Ectodermal cell (in vitro differentiated cells): ENCODE results near the gene MNAT1.

Source experiments
- H3K27ac ChIP-seq: 2 replicates; pipeline ENCODE4 v1.7.0; 2013; ENCODE audit warnings: mild to moderate bottlenecking, low read depth, low read length; ENCODE audit not compliant: insufficient read depth, poor library complexity, severe bottlenecking
- H3K27me3 ChIP-seq: 2 replicates; pipeline ENCODE4 v1.7.0; 2013; ENCODE audit warnings: mild to moderate bottlenecking, low read length; ENCODE audit not compliant: insufficient read depth, control insufficient read depth, poor library complexity, severe bottlenecking
- H3K36me3 ChIP-seq: one replicate; pipeline ENCODE4 v1.7.0; 2013; ENCODE audit warnings: low read length; ENCODE audit not compliant: control insufficient read depth, insufficient read depth
- H3K4me1 ChIP-seq: one replicate; pipeline ENCODE4 v1.7.0; 2013; ENCODE audit warnings: low read length; ENCODE audit not compliant: control insufficient read depth, insufficient read depth
- H3K4me3 ChIP-seq: 2 replicates; pipeline ENCODE4 v1.7.0; 2013; ENCODE audit warnings: low read depth, low read length, control low read depth; ENCODE audit not compliant: insufficient read depth
- H3K9me3 ChIP-seq: 2 replicates; pipeline ENCODE4 v1.7.0; 2013; ENCODE audit warnings: mild to moderate bottlenecking, low read length, moderate library complexity; ENCODE audit not compliant: control insufficient read depth
- WGBS, 2 experiments: methylation state at CpG; one replicate each; pipeline ENCODE4 v1.1.7; 2013; ENCODE audit warnings: missing lambda C conversion rate in 2 of 2; 5-methylcytosine and 5-hydroxymethylcytosine counted together

The MNAT1 gene

GRCh38 chr14:60951776-60952435 lies 217.3 kb downstream of the MNAT1 start:
- Histone ChIP-seq H3K9me3 (no peaks in the 10 kb centered on the region), H3K4me1 (no peaks in the 10 kb centered on the region), H3K27me3 (no peaks in the 10 kb centered on the region), H3K27ac (no peak overlapping the region), H3K4me3 (no peak overlapping the region), H3K36me3 (no peaks in the 10 kb centered on the region)
- 63 to 90% methylated on average over 2 to 3 of the region's 3 CpGs for WGBS, 2 experiments

- H3K36me3 ChIP-seq: no peaks in the 10 kb centered on the region
- H3K4me3 ChIP-seq: no peak overlapping the region
- WGBS, 2 experiments: 88 to 93% methylated on average over 2 to 4 of the region's 4 CpGs
- no peaks in the 10 kb centered on the region for H3K4me1 ChIP-seq
- H3K27ac ChIP-seq: no peak overlapping the region
- no peaks in the 10 kb centered on the region for H3K27me3 ChIP-seq
- H3K9me3 ChIP-seq: peaks cover 3% of the 10 kb centered on the region
Observed at GRCh38 chr14:60956202-60956601, 221.6 kb downstream of the MNAT1 start.

- Histone ChIP-seq H3K9me3 (peaks cover 3% of the 10 kb centered on the region), H3K4me3 (no peak overlapping the region), H3K4me1 (no peaks in the 10 kb centered on the region), H3K27ac (no peak overlapping the region), H3K36me3 (no peaks in the 10 kb centered on the region), H3K27me3 (no peaks in the 10 kb centered on the region)
- 100% methylated on average over 1 of the region's 1 CpG; no CpG with 5 or more reads in 1 of the 2 experiments for WGBS, 2 experiments
Observed at GRCh38 chr14:60956632-60957031, 222.1 kb downstream of the MNAT1 start.

- H3K27ac ChIP-seq: no peak overlapping the region
- no peaks in the 10 kb centered on the region for H3K27me3 ChIP-seq
- H3K4me3 ChIP-seq: no peak overlapping the region
- peaks cover 3% of the 10 kb centered on the region for H3K9me3 ChIP-seq
- H3K36me3 ChIP-seq: no peaks in the 10 kb centered on the region
- H3K4me1 ChIP-seq: no peaks in the 10 kb centered on the region
Observed at GRCh38 chr14:60958146-60958545, 223.6 kb downstream of the MNAT1 start.

- Histone ChIP-seq H3K4me1 (no peaks in the 10 kb centered on the region), H3K4me3 (no peak overlapping the region), H3K27me3 (no peaks in the 10 kb centered on the region), H3K36me3 (no peaks in the 10 kb centered on the region), H3K27ac (no peak overlapping the region), H3K9me3 (peaks cover 3% of the 10 kb centered on the region)
- WGBS, 2 experiments: 26 to 76% methylated on average over 1 to 2 of the region's 2 CpGs
Observed at GRCh38 chr14:60963761-60964160, 229.2 kb downstream of the MNAT1 start.

- Histone ChIP-seq H3K4me1 (no peaks in the 10 kb centered on the region), H3K4me3 (no peak overlapping the region), H3K9me3 (no peaks in the 10 kb centered on the region), H3K27ac (no peak overlapping the region), H3K36me3 (no peaks in the 10 kb centered on the region), H3K27me3 (no peaks in the 10 kb centered on the region)
- 96 to 100% methylated on average over 2 of the region's 2 CpGs for WGBS, 2 experiments
Observed at GRCh38 chr14:60964904-60965303, 230.3 kb downstream of the MNAT1 start.

- H3K36me3 ChIP-seq: no peaks in the 10 kb centered on the region
- no peaks in the 10 kb centered on the region for H3K4me1 ChIP-seq
- H3K9me3 ChIP-seq: no peaks in the 10 kb centered on the region
- H3K27me3 ChIP-seq: no peaks in the 10 kb centered on the region
- no peak overlapping the region for H3K27ac ChIP-seq
- H3K4me3 ChIP-seq: no peak overlapping the region
Observed at GRCh38 chr14:60965402-60965801, 230.8 kb downstream of the MNAT1 start.

GRCh38 chr14:60968099-60968498 lies 233.5 kb downstream of the MNAT1 start:
- H3K9me3 ChIP-seq: no peaks in the 10 kb centered on the region
- no peak overlapping the region for H3K27ac ChIP-seq
- 86% methylated on average over 1 of the region's 1 CpG; no CpG with 5 or more reads in 1 of the 2 experiments for WGBS, 2 experiments
- H3K4me3 ChIP-seq: no peak overlapping the region
- no peaks in the 10 kb centered on the region for H3K36me3 ChIP-seq
- no peaks in the 10 kb centered on the region for H3K4me1 ChIP-seq
- no peaks in the 10 kb centered on the region for H3K27me3 ChIP-seq

GRCh38 chr14:60968671-60969070 lies 234.1 kb downstream of the MNAT1 start:
- H3K36me3 ChIP-seq: no peaks in the 10 kb centered on the region
- H3K4me3 ChIP-seq: no peak overlapping the region
- no peak overlapping the region for H3K27ac ChIP-seq
- no peaks in the 10 kb centered on the region for H3K4me1 ChIP-seq
- no peaks in the 10 kb centered on the region for H3K9me3 ChIP-seq
- no peaks in the 10 kb centered on the region for H3K27me3 ChIP-seq

- H3K27me3 ChIP-seq: no peaks in the 10 kb centered on the region
- no peak overlapping the region for H3K27ac ChIP-seq
- H3K4me1 ChIP-seq: no peaks in the 10 kb centered on the region
- H3K9me3 ChIP-seq: no peaks in the 10 kb centered on the region
- no peak overlapping the region for H3K4me3 ChIP-seq
- H3K36me3 ChIP-seq: no peaks in the 10 kb centered on the region
- 93 to 100% methylated on average over 1 to 2 of the region's 2 CpGs for WGBS, 2 experiments
Observed at GRCh38 chr14:60970146-60970545, 235.6 kb downstream of the MNAT1 start.

- Histone ChIP-seq H3K4me1 (no peaks in the 10 kb centered on the region), H3K36me3 (no peaks in the 10 kb centered on the region), H3K27ac (no peak overlapping the region), H3K4me3 (no peak overlapping the region), H3K9me3 (no peaks in the 10 kb centered on the region), H3K27me3 (no peaks in the 10 kb centered on the region)
- 36 to 50% methylated on average over 2 of the region's 2 CpGs for WGBS, 2 experiments
Observed at GRCh38 chr14:60971271-60971670, 236.7 kb downstream of the MNAT1 start.
